Neural cell (in vitro differentiated cells): ENCODE measurements around the gene FLT1. TPM values are rescaled to one million over a fixed set of nuclear protein-coding genes. Genes with fewer than 3 reads are reported as not detected.

Source experiments
- H2AFZ ChIP-seq: fragments of 200-600, 300-800 bp; sonication (generic), shearing (Covaris generic); 2 replicates; pipeline ENCODE4 v1.6.0; 2014; ENCODE audit warnings: low read depth, mild to moderate bottlenecking, antibody characterized with exemption, low read length, moderate library complexity
- H3F3A ChIP-seq: fragments of 200-600 bp; shearing (Covaris generic); 2 replicates; pipeline ENCODE4 v1.6.1; 2016; ENCODE audit warnings: mild to moderate bottlenecking, moderate library complexity, mixed read lengths, antibody characterized with exemption, low read length; ENCODE audit not compliant: insufficient read depth, poor library complexity, severe bottlenecking
- H3K27ac ChIP-seq: fragments of 200-600, 300-800 bp; sonication (generic), shearing (Covaris generic); 2 replicates; pipeline ENCODE4 v1.5.1; 2014; ENCODE audit warnings: mild to moderate bottlenecking, low read length, moderate library complexity
- H3K27me3 ChIP-seq: fragments of 300-800, 200-600 bp; sonication (generic), shearing (Covaris generic); 2 replicates; pipeline ENCODE4 v1.6.0; 2014; ENCODE audit warnings: mild to moderate bottlenecking, low read depth, low read length, moderate library complexity; ENCODE audit not compliant: insufficient read depth
- H3K36me3 ChIP-seq: fragments of 300-800, 200-600 bp; sonication (generic), shearing (Covaris generic); 2 replicates; pipeline ENCODE4 v1.5.1; 2014; ENCODE audit warnings: mild to moderate bottlenecking, antibody characterized with exemption, low read length, moderate library complexity; ENCODE audit not compliant: insufficient read depth
- H3K4me2 ChIP-seq: fragments of 300-800, 200-600 bp; sonication (generic), shearing (Covaris generic); 2 replicates; pipeline ENCODE4 v1.6.0; 2014; ENCODE audit warnings: mild to moderate bottlenecking, low read length
- H3K4me3 ChIP-seq: fragments of 300-800, 200-600 bp; sonication (generic), shearing (Covaris generic); 2 replicates; pipeline ENCODE4 v1.5.1; 2014; ENCODE audit warnings: mild to moderate bottlenecking, low read length, moderate library complexity
- H3K79me2 ChIP-seq: fragments of 200-600 bp; shearing (Covaris generic); replicated peaks from 2 replicates; pipeline ENCODE4 v1.6.0; 2014; ENCODE audit warnings: mild to moderate bottlenecking, low read length, moderate library complexity; ENCODE audit not compliant: insufficient read depth
- H3K9ac ChIP-seq: fragments of 300-800, 200-600 bp; sonication (generic), shearing (Covaris generic); 2 replicates; pipeline ENCODE4 v1.6.1; 2016; ENCODE audit warnings: mild to moderate bottlenecking, low read length, mixed read lengths
- H3K9me2 ChIP-seq: fragments of 200-600 bp; shearing (Covaris generic); 2 replicates; pipeline ENCODE4 v1.6.1; 2016; ENCODE audit warnings: mild to moderate bottlenecking, low read length, mixed read lengths; ENCODE audit not compliant: insufficient read depth
- H3K9me3 ChIP-seq: fragments of 200-600, 300-800 bp; sonication (generic), shearing (Covaris generic); 2 replicates; pipeline ENCODE4 v1.6.1; 2016; ENCODE audit warnings: mild to moderate bottlenecking, mixed run types, low read length, moderate library complexity, mixed read lengths
- H4K20me1 ChIP-seq: fragments of 200-600 bp; shearing (Covaris generic); 2 replicates; pipeline ENCODE4 v1.6.1; 2016; ENCODE audit warnings: mild to moderate bottlenecking, mixed run types; ENCODE audit not compliant: insufficient read depth
- CTCF ChIP-seq: fragments of 450-650 bp; IDR thresholded peaks from 2 replicates; pipeline ENCODE4 v1.5.1; 2014; ENCODE audit warnings: antibody characterized with exemption, mild to moderate bottlenecking, moderate library complexity; ENCODE audit not compliant: poor library complexity, severe bottlenecking
- EP300 ChIP-seq: fragments of 450-650 bp; conservative IDR thresholded peaks from 2 replicates; pipeline ENCODE4 v1.6.1; 2014; ENCODE audit warnings: antibody characterized with exemption, mild to moderate bottlenecking, moderate library complexity; ENCODE audit not compliant: poor library complexity, severe bottlenecking
- EZH2 ChIP-seq: fragments of 200-600, 300-800 bp; shearing (Covaris generic), sonication (generic); IDR thresholded peaks from 2 replicates; pipeline ENCODE4 v1.6.1; 2014; ENCODE audit warnings: antibody characterized with exemption, low read length, borderline replicate concordance, mild to moderate bottlenecking; ENCODE audit not compliant: insufficient read depth, poor library complexity, severe bottlenecking
- MXI1 ChIP-seq: fragments of 450-650 bp; conservative IDR thresholded peaks from 2 replicates; pipeline ENCODE4 v1.6.1; 2014; ENCODE audit warnings: antibody characterized with exemption, mild to moderate bottlenecking; ENCODE audit not compliant: poor library complexity, severe bottlenecking
- POLR2AphosphoS5 ChIP-seq: IDR thresholded peaks from 2 replicates; pipeline ENCODE4 v1.6.1; 2012
- RAD21 ChIP-seq: fragments of 450-650 bp; conservative IDR thresholded peaks from 2 replicates; pipeline ENCODE4 v1.6.1; 2014; ENCODE audit warnings: antibody characterized with exemption, mild to moderate bottlenecking, moderate library complexity
- REST ChIP-seq: IDR thresholded peaks from 2 replicates; pipeline ENCODE4 v1.6.1; 2012; ENCODE audit warnings: borderline replicate concordance
- SMC3 ChIP-seq: fragments of 450-650 bp; conservative IDR thresholded peaks from 2 replicates; pipeline ENCODE4 v1.6.1; 2014; ENCODE audit warnings: antibody characterized with exemption, mild to moderate bottlenecking, moderate library complexity; ENCODE audit not compliant: poor library complexity
- TAF1 ChIP-seq: IDR thresholded peaks from 2 replicates; pipeline ENCODE4 v1.6.1; 2012; ENCODE audit warnings: low read depth
- polyA plus RNA-seq: library from polyadenylated mRNA; depleted of rRNA; stranded (reverse); fragments of >200 nt; gene quantifications from 2 replicates; pipeline ENCODE4 v1.2.3, GENCODE V29; 2014

FLT1 gene
- polyA plus RNA-seq, 1 donor from 2014 or later: not detected

GRCh38 chr13:28541966-28542365, 47.0 kb upstream of the FLT1 start:
- Histone ChIP-seq H3K36me3 (no peaks in the 10 kb centered on the region), H3K4me2 (no peak overlapping the region), H3K27ac (no peak overlapping the region), H3K27me3 (no peaks in the 10 kb centered on the region), H3K9me2 (no peaks in the 10 kb centered on the region), H3K79me2 (no peaks in the 10 kb centered on the region), H3K4me3 (no peak overlapping the region), H3K9ac (no peak overlapping the region), H4K20me1 (no peaks in the 10 kb centered on the region), H3F3A (no peaks in the 10 kb centered on the region), H2AFZ (no peak overlapping the region), H3K9me3 (no peaks in the 10 kb centered on the region)
- TF ChIP-seq TAF1: no peak
- TF ChIP-seq EZH2: no peak
- TF ChIP-seq EP300: no peak
- no peak for TF ChIP-seq REST
- TF ChIP-seq MXI1: no peak
- TF ChIP-seq SMC3: no peak
- no peak for TF ChIP-seq CTCF
- no peak for TF ChIP-seq POLR2AphosphoS5
- TF ChIP-seq RAD21: no peak

- Histone ChIP-seq H3K4me2 (no peak overlapping the region), H3K9me3 (no peaks in the 10 kb centered on the region), H3K79me2 (no peaks in the 10 kb centered on the region), H3K27ac (no peak overlapping the region), H3F3A (no peaks in the 10 kb centered on the region), H3K4me3 (no peak overlapping the region), H3K9me2 (no peaks in the 10 kb centered on the region), H2AFZ (no peak overlapping the region), H4K20me1 (no peaks in the 10 kb centered on the region), H3K9ac (no peak overlapping the region), H3K27me3 (no peaks in the 10 kb centered on the region), H3K36me3 (no peaks in the 10 kb centered on the region)
- TF ChIP-seq RAD21 (no peak), EP300 (no peak), TAF1 (no peak), SMC3 (no peak), MXI1 (no peak), REST (no peak), CTCF (no peak), POLR2AphosphoS5 (no peak), EZH2 (no peak)
Measured at GRCh38 chr13:28540612-28541011, 45.7 kb upstream of the FLT1 start.
